GOT3 (cell line): ENCODE data around the gene CEACAM19.
"Not testable (repeated sequence)": the region's sequence is repeated elsewhere in the genome, so short reads cannot be mapped to it uniquely, and the experiment has no call there.

Experiments used
- DNase-seq: peaks from one replicate; lab custom pipeline; 2025; ENCODE audit warnings: mixed read lengths; lab: John Stamatoyannopoulos, UW

Gene CEACAM19

GRCh38 chr19:44675521-44675920, 4.2 kb downstream of the CEACAM19 start:
- no peak for DNase-seq

GRCh38 chr19:44677019-44677811, 5.9 kb downstream of the CEACAM19 start:
- no peak for DNase-seq

DNA sequence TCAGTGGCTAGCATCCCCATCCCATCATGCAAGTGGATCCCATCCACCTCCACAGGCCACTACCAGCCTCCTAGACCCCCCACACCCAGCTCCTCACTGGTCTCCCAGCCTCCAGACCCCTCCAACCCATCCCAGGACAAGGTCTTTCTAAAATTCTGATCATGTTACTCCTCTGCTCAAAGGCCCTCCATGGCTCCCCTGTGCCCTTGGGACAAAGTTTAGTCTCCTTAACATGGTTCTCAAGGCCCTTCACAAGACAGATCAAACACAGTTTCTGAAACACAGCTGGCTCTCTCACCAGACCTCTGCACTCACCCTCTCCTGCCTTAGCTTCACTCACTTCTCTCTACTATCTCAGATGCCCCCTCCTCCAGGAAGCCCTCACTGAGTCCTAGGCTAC, 9.3 kb downstream of the CEACAM19 start:
- DNase-seq: no peak

DNA sequence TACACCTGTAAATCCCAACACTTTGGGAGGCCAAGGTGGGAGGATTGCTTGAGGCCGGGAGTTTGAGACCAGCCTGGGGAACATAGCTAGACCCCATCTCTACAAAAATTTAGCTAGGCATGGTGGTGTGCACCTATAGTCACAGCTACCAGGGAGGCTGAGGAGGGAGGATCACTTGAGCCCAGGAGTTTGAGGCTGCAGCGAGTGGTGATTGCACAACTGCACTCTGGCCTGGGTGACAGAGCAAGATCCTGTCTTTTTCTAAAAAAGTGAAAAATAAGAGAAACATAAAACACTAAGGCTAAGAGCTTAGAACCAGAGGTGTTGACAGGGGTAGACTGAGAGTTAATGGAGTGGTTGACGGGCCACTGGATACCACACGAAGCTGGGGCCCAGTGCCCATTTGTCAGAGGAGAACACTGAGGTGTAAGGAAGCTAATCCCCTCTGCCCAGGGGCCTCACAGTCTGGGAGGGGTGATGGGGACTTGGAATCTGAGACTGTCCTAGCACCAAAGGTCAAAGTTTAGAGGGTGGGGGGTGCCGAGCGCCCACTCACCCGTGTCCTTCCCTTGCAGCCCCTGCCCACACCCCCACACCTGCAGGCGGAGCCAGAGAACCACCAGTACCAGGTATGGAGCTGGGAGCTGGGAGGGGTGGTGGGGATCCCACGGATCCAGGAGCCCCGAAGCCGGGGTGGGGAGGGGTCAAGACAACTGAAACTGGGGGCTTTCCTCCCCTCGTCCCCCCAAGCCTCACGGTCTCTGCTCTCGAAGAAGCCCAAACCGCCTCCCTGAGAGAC, 10.9 kb downstream of the CEACAM19 start:
- DNase-seq: no peak

DNA sequence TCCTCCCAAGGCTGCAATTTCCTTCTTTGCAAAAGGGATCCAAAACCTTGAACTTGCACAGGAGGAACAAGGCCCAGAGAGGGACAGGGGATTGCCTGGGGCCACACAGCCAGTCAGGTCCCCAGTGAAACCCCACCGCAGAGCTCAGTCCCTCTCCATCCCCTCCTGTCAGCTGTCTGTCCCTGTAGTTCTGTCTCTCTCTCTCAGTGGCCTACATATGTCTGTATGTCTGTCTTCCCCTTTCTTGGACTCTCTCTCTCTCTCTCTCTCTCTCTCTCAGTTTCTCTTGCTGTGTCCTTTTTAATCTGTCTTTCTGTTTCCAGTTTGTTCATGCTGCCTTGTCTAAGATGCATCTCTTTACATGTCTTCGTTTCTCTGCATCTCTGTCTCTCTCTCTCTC, 11.5 kb downstream of the CEACAM19 start:
- no peak for DNase-seq

- DNase-seq: no peak
These were observed 12.3 kb downstream of the CEACAM19 start for GRCh38 chr19:44683434-44684210.

GRCh38 chr19:44684396-44684795, 13.1 kb downstream of the CEACAM19 start:
- DNase-seq: not testable (repeated sequence)

DNA sequence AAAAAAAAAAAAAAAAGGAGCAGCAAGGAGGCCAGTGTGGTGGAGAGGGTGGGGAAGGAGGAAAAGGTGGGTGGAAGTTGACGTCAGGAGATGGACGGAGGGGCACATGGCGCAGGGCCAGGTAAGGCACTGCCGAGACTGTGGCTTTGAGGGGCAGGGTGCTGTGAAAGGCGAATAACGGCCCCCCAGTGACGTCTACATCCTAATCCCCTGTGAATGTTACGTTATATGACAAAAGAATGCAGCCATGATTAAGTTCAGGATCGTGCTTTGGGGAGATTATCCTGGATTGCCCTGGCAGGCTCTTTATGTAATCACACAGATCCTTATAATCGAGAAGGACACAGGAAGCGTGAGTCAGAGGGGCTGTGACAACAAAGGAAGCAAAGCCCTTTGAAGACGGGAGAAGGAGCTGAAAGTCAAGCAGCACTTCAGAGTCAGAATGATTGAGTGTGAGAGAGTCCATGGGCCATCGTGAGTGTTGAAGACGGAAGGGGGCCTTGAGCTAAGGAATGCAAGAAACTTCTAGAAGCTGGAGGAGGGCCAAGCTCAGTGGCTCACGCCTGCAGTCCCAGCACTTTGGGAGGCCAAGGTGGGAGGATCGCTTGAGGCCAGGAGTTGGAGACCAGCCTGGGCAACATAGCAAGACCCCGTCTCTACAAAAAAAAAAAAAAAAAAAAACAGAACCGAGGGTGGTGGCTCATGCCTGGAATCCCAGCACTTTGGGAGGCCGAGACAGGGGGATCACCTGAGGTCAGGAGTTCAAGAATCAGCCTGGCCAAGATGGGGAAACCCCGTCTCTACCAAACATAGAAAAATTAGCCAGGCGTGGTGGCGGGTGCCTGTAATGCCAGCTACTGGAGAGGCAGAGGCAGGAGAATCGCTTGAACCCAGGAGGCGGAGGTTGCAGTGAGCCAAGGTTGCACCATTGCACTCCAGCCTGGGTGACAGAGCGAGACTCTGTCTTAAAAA, 13.9 kb downstream of the CEACAM19 start:
- DNase-seq: no peak

DNA sequence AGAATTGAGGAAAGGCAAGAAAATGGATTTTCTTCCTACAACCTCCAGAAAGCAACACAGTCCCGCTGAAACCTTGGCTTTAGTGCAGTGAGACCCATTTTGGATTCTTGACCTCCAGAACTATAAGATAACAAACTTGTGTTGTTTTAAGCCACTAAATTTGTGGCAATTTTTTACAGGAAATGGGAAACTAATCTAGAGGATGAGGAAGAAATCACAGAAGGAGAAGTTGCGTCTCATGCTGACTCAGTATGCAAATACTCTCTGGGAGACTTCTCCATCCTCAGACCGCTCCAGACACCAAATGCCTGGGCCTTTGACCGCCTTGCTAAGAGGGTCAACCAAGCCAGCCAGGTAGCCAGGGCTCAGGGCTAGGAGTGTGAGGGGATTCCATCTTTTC, 14.6 kb downstream of the CEACAM19 start:
- no peak for DNase-seq

DNA sequence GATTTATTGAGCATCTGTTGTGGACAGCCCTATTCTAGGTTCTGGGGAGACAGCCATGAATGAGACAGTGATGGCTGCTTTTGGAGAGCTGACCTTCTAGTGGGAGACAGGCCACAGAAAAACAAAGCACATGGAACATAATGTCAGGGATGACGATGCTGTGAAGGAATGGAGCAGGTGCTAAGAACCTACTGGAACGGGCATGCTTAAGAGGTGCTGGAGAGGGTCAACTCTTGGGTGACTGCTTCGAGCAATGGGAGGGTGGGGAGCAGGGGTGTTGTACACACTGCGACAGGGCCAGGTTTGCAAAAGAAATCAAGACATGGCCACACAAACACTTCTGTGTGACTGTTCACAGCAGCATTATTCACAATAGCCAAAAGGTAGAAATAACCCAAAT, 15.6 kb downstream of the CEACAM19 start:
- no peak for DNase-seq

DNA sequence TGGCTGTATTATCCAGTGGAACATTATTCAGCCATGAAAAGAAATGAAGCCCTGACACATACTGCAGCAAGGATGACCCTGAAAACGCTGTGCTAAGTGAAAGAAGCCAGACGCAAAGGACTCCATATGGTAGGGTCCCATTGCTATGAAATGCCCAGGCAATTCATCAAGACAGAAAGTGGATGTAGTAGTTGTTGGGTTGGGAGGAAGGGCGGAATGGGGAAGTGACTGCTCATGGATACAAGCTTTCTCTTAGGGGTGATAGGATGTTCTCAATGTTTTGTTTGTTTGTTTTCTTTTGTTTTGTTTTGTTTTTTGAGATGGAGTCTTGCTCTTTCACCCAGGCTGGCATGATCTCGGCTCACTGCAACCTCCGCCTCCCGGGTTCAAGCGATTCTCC, 16.6 kb downstream of the CEACAM19 start:
- no peak for DNase-seq

DNA sequence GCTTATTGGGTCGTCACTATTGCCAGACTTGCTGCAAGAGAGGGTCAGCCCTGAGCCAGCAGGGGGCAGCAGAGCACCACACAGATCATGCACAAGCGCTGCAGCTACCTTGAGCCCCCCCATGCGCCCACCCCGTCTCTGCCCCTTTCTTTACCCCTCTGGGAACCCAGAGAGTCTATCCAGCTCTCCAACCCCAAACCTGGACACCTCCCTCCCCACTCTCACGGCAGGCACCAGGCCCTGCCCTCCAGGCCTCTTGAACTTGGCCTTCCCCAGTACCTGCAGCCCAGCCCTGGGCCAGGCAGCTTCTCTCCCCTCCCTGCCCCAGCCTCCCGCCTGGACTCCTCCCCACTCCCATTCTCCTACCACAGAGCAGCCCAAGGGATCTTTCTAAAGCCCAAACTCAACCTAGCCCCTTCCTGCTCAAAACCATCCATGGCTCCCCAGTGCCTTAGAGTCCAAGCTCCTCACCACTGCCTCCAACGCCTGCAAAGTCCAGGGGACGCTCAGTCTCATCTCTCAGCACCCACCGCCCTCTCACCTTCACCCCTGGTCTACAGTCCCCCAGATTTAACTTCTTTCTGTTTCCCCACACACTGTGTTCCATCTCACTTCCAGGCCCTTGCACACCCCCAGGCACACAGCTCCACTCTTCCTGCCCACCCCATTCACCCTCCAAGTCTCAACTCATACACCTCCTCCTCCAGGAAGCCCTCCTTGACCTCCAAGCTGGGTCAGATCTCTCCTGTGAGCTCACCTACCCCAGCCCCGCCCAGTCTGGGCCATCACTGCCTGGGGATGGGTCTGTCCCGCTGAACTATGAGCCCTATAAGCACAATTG, 18.2 kb downstream of the CEACAM19 start:
- DNase-seq: peak; percentile 16

DNA sequence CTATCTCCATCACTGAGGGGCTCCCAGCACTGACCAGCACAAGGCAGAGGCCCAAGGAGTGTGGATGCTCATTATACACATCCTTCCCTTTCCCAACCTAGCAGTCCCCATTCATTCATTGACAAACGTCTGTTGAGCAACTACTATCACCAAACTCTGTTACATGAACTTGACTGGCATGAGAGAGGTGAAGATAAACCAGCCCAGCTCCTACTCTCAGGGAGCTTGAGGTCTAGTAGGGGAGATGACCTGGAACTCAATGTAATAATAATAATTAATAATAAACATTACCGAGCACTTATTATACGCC, 18.8 kb downstream of the CEACAM19 start:
- DNase-seq: no peak

DNA sequence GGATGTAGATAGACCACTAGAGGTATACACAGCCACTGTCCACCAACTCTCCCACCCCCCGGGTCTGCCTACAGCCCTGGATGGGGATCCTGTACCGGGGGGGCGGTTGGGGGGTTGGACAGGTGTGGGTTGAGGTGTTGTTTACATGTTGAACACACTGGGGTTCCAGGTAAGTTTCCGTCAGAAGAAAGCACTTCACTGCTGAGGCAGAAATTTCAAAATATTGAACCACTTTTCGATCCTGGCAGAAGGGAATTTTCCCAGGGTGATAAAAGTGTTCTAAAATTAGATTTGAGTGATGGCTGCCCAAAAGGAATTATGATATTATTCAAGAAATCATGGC, 21.1 kb downstream of the CEACAM19 start:
- DNase-seq: no peak

DNA sequence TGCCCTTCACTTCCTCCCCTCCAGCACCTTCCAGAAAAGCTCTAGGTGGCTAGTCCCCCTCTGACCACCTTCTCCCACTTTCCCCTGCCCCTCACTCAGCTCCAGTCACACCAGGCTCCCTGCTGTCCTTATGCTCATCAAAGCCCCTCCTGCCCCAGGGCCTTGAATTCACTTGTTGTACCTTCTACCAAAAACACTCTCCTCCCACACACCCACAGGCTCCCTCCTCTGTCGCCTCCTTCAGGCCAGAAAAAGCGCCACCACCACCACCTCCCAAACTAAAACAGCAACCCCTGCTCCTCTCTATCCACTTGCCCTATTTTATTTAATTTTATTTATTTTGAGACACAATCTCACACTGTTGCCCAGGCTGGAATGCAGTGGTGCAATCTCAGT, 22.9 kb downstream of the CEACAM19 start:
- no peak for DNase-seq

GRCh38 chr19:44696939-44697669, 25.8 kb downstream of the CEACAM19 start:
- no peak for DNase-seq

- no peak for DNase-seq
These were observed 26.4 kb downstream of the CEACAM19 start for GRCh38 chr19:44697670-44698034.

- no peak for DNase-seq
These were observed 27.4 kb downstream of the CEACAM19 start, which contains the start of gene CEACAM16 for GRCh38 chr19:44698492-44699201. TSS of gene CEACAM16 (plus strand) at chr19:44699151. CDS start at chr19:44701457, 2,306 bp downstream.

- no peak for DNase-seq
These were observed 29.3 kb downstream of the CEACAM19 start for GRCh38 chr19:44700547-44700946.
